ENCODE data around the gene KIAA1191. TPM values are rescaled to one million over a fixed set of nuclear protein-coding genes. Genes with fewer than 3 reads are reported as not detected.

The KIAA1191 gene
- total RNA-seq, 1 experiment from 2014 or later: 128 TPM

- Histone ChIP-seq H3K56ac (ENCODE audit: insufficient read length, low read depth, low read length) (no peak overlapping the region), H2BK20ac (ENCODE audit: low read depth, low read length, poor library complexity, severe bottlenecking) (no peak overlapping the region), H3K18ac (ENCODE audit: insufficient read length, low read depth, low read length) (no peak overlapping the region), H3T11ph (ENCODE audit: low read length) (no peak overlapping the region), H4K5ac (ENCODE audit: insufficient read length, low read depth, low read length) (no peak overlapping the region), H3K14ac (ENCODE audit: insufficient read depth, low read length) (no peak overlapping the region), H3K23ac (ENCODE audit: insufficient read length, low read depth, low read length) (no peak overlapping the region), H4K8ac (replicated peaks; ENCODE audit: insufficient read length, low read depth, low read length) (no peak overlapping the region), H2BK12ac (ENCODE audit: insufficient read length, low read depth, low read length) (no peak overlapping the region), H3K79me2 (ENCODE audit: insufficient read depth, low read length) (peaks cover 6% of the 10 kb centered on the region; the same call in 1 of the 2 replicates), H2BK5ac (ENCODE audit: insufficient read length, low read length) (no peak overlapping the region), H2BK15ac (ENCODE audit: low read depth, low read length) (no peak overlapping the region), H3K9ac (ENCODE audit: extremely low read depth, insufficient read length, low read length) (no peak overlapping the region), H2AFZ (ENCODE audit: low read length) (no peak overlapping the region), H3K27ac (ENCODE audit: insufficient read length, low read depth, low read length) (no peak overlapping the region), H3K79me1 (ENCODE audit: insufficient read depth, low read depth, low read length, poor library complexity, severe bottlenecking) (no peaks in the 10 kb centered on the region), H3K4me1 (ENCODE audit: insufficient read depth, low read length) (no peaks in the 10 kb centered on the region), H2AK5ac (ENCODE audit: insufficient read length, low read length) (no peak overlapping the region), H3K23me2 (ENCODE audit: insufficient read length, low read depth, low read length, poor library complexity, severe bottlenecking) (peaks cover 7% of the 10 kb centered on the region), H3K27me3 (ENCODE audit: insufficient read depth, low read length) (no peaks in the 10 kb centered on the region), H2BK120ac (ENCODE audit: low read depth, low read length, poor library complexity, severe bottlenecking) (no peak overlapping the region), H4K91ac (ENCODE audit: insufficient read length, low read depth, low read length) (no peak overlapping the region), H3K4ac (ENCODE audit: low read depth, low read length) (no peak overlapping the region), H4K20me1 (ENCODE audit: control insufficient read depth, insufficient read depth, insufficient read length) (no peaks in the 10 kb centered on the region), H3K4me2 (ENCODE audit: insufficient read depth, insufficient read length, low read length) (no peak overlapping the region), H3K9me3 (ENCODE audit: control insufficient read depth, low read depth, low read length) (no peaks in the 10 kb centered on the region)
- H3K4me1 Mint-ChIP-seq: peaks cover 6 to 7% of the 10 kb centered on the region in 2 experiments
- no CpG with 5 or more reads among the region's 4 CpGs for WGBS (ENCODE audit: extremely low coverage, insufficient read length, low lambda C conversion rate)
- TF ChIP-seq, protein P1, sequence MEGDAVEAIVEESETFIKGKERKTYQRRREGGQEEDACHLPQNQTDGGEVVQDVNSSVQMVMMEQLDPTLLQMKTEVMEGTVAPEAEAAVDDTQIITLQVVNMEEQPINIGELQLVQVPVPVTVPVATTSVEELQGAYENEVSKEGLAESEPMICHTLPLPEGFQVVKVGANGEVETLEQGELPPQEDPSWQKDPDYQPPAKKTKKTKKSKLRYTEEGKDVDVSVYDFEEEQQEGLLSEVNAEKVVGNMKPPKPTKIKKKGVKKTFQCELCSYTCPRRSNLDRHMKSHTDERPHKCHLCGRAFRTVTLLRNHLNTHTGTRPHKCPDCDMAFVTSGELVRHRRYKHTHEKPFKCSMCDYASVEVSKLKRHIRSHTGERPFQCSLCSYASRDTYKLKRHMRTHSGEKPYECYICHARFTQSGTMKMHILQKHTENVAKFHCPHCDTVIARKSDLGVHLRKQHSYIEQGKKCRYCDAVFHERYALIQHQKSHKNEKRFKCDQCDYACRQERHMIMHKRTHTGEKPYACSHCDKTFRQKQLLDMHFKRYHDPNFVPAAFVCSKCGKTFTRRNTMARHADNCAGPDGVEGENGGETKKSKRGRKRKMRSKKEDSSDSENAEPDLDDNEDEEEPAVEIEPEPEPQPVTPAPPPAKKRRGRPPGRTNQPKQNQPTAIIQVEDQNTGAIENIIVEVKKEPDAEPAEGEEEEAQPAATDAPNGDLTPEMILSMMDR (conservative IDR thresholded peaks at IDR 0.05): no peak
- peaks cover 0 to 3% of the 10 kb centered on the region in 2 experiments; a peak in 1 of 5 replicates for H3K9me3 Mint-ChIP-seq
- peaks cover 4 to 17% (median 7%) of the 10 kb centered on the region in 3 experiments; a peak in 6 of 7 replicates for H3K36me3 Mint-ChIP-seq (ENCODE audit: insufficient read depth in 1 of 3, low read depth in 3 of 3)
- DNase-seq: no peak
- H3K4me3 Mint-ChIP-seq: no peak overlapping the region; a peak in 1 of 5 replicates
- no peak overlapping the region for H3K27ac Mint-ChIP-seq
- no peaks in the 10 kb centered on the region for H3K27me3 Mint-ChIP-seq (ENCODE audit: low read depth)
Observed at GRCh38 chr5:176391999-176392398, 30.4 kb upstream of the KIAA1191 start.

All from H9 (cell line).